SJCRH30 (cell line): ENCODE results near the gene PRKCG. TPM values are rescaled to one million over a fixed set of nuclear protein-coding genes. Genes with fewer than 3 reads are reported as not detected.

Experiments
- DNase-seq, 2 experiments: peaks; one replicate each; pipeline ENCODE4 v3.0.0-alpha.2; 2015 to 2020
- H3K27ac ChIP-seq: fragments of 250-450 bp; sonication (Bioruptor Pico); 2 replicates; pipeline ENCODE4 v1.5.1; 2020; ENCODE audit warnings: mild to moderate bottlenecking, moderate library complexity
- H3K27me3 ChIP-seq: fragments of 250-450 bp; sonication (Bioruptor Pico); 2 replicates; pipeline ENCODE4 v1.5.1; 2020; ENCODE audit warnings: mild to moderate bottlenecking, moderate library complexity
- H3K36me3 ChIP-seq: fragments of 250-450 bp; sonication (Bioruptor Pico); 2 replicates; pipeline ENCODE4 v1.5.1; 2020; ENCODE audit warnings: mild to moderate bottlenecking, moderate library complexity
- H3K4me1 ChIP-seq: fragments of 250-450 bp; sonication (Bioruptor Pico); 2 replicates; pipeline ENCODE4 v1.5.1; 2020; ENCODE audit warnings: mild to moderate bottlenecking, moderate library complexity
- H3K4me3 ChIP-seq: fragments of 250-450 bp; sonication (Bioruptor Pico); 2 replicates; pipeline ENCODE4 v1.5.1; 2020; ENCODE audit warnings: mild to moderate bottlenecking, moderate library complexity
- H3K9me3 ChIP-seq: fragments of 250-450 bp; sonication (Bioruptor Pico); replicated peaks from 2 replicates; pipeline ENCODE4 v1.5.1; 2020; ENCODE audit warnings: mild to moderate bottlenecking, moderate library complexity
- total RNA-seq: library from RNA; depleted of rRNA; stranded (reverse); fragments of >200 nt; shearing (Covaris generic); gene quantifications from 2 replicates; pipeline ENCODE4 v1.2.3, GENCODE V29; 2014

Gene PRKCG
- total RNA-seq, 1 experiment from 2014 or later, result 0.06 TPM

DNA sequence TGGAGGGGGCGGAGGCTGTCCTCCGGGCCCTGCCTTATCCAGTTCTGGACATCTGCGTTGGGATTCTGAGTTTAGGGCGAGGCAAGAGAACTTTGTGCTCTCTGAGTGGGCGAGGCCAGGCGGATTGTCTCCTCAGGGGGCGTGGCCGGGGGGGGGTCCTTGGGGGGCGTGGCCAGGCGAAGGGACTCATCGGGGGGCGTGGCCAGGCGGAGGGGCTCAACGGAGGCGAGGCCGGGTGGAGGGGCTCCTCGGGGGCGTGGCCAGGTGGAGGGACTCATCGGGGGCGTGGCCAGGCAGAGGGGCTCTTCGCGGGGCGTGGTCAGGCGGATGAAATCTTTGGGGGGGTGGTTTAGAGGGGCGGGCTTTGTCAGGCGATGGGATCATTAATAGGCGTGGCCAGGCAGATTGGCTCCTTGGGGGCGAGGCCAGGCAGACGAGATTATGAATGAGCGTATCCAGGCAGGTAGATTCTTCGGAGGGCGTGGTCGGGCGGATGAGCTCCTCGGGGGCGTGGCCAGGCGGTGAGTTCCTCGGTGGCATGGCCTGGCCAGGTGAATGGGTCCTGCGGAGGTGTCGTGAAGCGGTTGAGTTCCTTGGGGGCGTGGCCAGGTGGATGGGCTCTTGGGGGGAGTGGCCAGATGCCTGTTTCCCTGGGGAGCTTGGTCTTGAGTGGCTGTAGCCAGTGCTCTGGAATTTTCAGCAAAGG is 16.8 kb downstream of the PRKCG start:
- Histone ChIP-seq H3K9me3 (no peaks in the 10 kb centered on the region), H3K27ac (no peak overlapping the region), H3K4me3 (no peak overlapping the region), H3K27me3 (no peaks in the 10 kb centered on the region), H3K36me3 (no peaks in the 10 kb centered on the region), H3K4me1 (no peaks in the 10 kb centered on the region)
- DNase-seq, result peak in 1 of 2 experiments; percentile 15

DNA sequence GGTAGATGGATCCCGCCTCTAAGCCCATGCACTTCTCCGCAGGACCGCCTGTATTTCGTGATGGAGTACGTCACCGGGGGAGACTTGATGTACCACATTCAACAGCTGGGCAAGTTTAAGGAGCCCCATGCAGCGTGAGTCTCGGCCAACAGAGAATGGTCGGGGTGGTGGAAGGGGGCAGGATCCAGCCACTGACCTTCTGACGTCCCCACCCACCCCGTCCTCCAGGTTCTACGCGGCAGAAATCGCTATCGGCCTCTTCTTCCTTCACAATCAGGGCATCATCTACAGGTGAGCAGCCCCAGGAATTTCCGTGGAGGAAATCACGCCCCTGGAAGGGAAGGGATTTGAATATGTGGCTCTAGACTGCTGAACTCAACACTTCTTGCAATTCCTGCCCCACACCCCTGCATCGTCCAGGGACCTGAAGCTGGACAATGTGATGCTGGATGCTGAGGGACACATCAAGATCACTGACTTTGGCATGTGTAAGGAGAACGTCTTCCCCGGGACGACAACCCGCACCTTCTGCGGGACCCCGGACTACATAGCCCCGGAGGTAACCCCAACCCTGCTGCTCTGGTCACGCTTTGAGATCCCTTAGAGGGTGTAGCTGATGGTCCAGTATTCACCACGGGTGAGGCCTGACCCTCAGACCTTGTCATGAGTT is 18.3 kb downstream of the PRKCG start:
- no peaks in the 10 kb centered on the region for H3K27me3 ChIP-seq

DNA sequence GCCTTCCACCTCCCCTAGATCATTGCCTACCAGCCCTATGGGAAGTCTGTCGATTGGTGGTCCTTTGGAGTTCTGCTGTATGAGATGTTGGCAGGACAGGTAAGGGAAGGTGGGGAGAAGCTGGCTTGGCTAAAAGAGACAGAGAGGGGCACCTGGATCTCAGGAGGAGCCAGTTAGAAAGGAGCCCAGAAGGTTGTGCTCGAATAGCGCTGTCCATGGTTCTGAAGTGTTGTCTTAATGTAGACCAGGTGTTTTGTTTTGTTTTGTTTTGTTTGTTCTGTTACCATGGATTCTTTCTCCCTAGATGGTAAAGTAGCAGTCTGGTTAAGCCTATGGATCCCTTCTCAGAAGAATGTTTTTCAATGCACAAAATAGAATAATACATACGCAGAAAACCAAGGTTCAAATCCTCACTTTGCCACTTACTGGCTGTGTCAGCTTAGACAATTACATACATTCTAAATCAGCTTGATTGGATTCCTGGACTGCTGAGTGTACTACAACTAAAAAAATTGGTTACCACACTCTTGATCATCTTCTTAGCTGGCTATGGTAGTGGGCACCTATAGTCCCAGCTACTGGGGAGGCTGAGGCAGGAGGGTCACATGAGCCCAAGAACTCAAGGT is 21.2 kb downstream of the PRKCG start:
- H3K4me3 ChIP-seq, result no peak overlapping the region
- no peak overlapping the region for H3K27ac ChIP-seq
- H3K27me3 ChIP-seq, result peaks cover 14% of the 10 kb centered on the region; the same call in 1 of the 2 replicates
- no peaks in the 10 kb centered on the region for H3K36me3 ChIP-seq
- DNase-seq, result peak in 1 of 2 experiments; percentile 60
- no peaks in the 10 kb centered on the region for H3K4me1 ChIP-seq
- H3K9me3 ChIP-seq, result no peaks in the 10 kb centered on the region

More for the DNA sequence above, 18.3 kb downstream of the PRKCG start:
- Histone ChIP-seq H3K27ac (no peak overlapping the region), H3K36me3 (no peaks in the 10 kb centered on the region), H3K4me3 (no peak overlapping the region), H3K9me3 (no peaks in the 10 kb centered on the region), H3K4me1 (no peaks in the 10 kb centered on the region)
- DNase-seq, result no peak

DNA sequence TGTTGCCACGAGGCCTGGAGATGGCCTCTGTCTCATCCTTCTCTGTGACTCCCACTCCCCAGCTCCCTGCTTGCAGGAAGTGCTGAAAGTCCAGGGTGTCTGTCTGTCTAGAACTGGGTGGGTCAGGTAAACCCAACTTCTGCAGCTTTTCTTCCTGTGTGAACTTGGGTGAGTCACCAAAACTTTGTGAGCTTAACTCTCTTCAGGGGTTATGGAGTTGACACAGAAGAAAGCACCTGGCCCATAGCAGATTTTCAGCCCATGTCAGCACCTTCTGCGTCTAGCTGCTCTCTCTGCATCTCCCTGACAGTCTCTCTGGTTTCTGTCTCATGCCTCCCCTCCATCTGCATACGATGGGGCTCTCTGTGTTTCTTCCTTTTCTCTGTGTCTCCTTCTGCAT is 22.9 kb downstream of the PRKCG start:
- no peak for DNase-seq
- Histone ChIP-seq H3K36me3 (no peaks in the 10 kb centered on the region), H3K4me1 (no peaks in the 10 kb centered on the region), H3K27me3 (peaks cover 16% of the 10 kb centered on the region; the same call in 1 of the 2 replicates), H3K9me3 (no peaks in the 10 kb centered on the region), H3K4me3 (no peak overlapping the region), H3K27ac (no peak overlapping the region)

DNA sequence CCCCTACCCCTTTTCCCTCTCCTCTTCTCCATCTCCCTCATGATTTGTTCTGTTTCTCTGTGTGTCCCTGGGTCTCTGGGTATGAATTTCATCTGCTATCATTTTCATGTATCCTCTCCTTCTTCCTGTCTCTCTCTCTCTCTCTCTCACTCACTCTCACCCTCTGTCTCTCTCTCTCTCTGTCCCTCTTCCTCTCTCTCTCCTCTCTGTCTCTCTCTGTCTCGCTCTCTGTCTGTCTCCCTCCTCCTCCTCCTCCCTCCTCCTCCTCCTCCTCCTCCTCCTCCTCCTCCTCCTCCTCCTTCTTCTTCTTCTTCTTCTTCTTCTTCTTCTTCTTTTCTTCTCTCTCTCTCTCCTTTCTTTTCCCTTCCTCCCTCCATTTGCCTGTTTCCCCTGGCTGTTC is 23.8 kb downstream of the PRKCG start:
- Histone ChIP-seq H3K27ac (no peak overlapping the region), H3K4me1 (no peaks in the 10 kb centered on the region), H3K4me3 (no peak overlapping the region), H3K27me3 (peaks cover 16% of the 10 kb centered on the region; the same call in 1 of the 2 replicates), H3K9me3 (no peaks in the 10 kb centered on the region), H3K36me3 (no peaks in the 10 kb centered on the region)
- no peak for DNase-seq

DNA sequence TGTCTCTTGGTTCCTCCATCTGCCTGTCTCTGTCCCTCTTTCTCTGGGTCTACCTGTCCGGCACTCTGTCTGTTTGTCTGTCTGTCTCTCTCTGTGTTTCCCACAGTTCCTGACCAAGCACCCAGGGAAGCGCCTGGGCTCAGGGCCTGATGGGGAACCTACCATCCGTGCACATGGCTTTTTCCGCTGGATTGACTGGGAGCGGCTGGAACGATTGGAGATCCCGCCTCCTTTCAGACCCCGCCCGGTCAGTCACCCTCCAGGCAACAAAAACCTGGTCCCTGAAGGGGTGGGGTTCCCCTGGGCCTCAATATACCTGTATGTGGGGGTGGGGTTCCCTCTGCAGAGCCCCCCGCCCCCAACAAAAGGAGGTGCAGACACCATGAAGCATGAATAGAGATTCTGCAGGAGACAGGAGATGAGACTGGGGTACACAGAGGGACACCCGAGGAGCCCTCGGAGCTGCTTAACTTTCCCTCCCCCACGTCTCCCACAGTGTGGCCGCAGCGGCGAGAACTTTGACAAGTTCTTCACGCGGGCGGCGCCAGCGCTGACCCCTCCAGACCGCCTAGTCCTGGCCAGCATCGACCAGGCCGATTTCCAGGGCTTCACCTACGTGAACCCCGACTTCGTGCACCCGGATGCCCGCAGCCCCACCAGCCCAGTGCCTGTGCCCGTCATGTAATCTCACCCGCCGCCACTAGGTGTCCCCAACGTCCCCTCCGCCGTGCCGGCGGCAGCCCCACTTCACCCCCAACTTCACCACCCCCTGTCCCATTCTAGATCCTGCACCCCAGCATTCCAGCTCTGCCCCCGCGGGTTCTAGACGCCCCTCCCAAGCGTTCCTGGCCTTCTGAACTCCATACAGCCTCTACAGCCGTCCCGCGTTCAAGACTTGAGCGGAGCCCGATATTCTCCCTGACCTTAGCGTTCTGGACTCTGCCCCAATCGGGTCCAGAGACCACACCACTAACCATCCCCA is 24.5 kb downstream of the PRKCG start:
- Histone ChIP-seq H3K27ac (no peak overlapping the region), H3K4me3 (no peak overlapping the region), H3K9me3 (no peaks in the 10 kb centered on the region), H3K27me3 (peaks cover 16% of the 10 kb centered on the region; the same call in 1 of the 2 replicates), H3K4me1 (no peaks in the 10 kb centered on the region), H3K36me3 (no peaks in the 10 kb centered on the region)
- peak; percentile 26 to 43 for DNase-seq

DNA sequence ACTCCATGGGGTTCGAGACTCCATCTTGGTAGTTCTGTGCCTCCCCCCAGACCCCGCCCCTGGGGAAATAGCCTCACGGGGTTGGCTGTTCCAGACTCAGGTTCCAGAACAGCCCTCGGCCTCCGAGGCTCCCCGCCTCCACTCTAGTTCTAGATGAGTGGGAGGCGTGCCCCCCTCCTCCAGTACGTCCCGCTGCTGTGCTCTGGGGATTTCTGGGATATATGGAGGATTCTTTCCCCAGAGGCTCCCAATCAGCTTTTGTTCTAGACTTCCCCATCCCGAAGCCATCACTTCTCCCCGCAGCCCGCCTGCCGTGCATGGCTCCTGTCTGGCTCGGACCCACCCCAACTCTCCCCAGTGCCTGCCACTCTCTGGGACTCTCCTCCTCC is 25.2 kb downstream of the PRKCG start:
- Histone ChIP-seq H3K4me3 (no peak overlapping the region), H3K36me3 (no peaks in the 10 kb centered on the region), H3K27me3 (peaks cover 16% of the 10 kb centered on the region; the same call in 1 of the 2 replicates), H3K9me3 (no peaks in the 10 kb centered on the region), H3K27ac (no peak overlapping the region), H3K4me1 (no peaks in the 10 kb centered on the region)
- DNase-seq, result no peak

DNA sequence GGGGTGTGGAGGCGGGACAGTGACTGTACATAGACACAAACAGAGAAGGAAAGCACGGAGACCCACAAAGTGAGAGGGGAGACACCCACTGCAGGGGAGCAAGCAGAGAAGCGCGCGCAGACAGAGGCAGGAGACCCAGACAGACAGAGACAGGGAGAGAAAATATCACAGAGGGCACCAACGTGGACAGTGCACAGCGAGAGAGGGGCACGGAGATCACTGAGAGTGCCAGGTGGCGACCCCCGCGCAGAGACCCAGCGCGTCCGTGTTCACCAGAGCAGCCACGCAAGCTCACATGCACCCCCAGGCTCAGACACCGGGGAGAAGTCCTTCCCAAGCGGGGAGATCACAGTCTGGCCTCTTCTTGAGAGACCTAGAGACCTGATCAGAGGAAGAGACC is 25.7 kb downstream of the PRKCG start:
- Histone ChIP-seq H3K27ac (no peak overlapping the region), H3K4me3 (no peak overlapping the region)

DNA sequence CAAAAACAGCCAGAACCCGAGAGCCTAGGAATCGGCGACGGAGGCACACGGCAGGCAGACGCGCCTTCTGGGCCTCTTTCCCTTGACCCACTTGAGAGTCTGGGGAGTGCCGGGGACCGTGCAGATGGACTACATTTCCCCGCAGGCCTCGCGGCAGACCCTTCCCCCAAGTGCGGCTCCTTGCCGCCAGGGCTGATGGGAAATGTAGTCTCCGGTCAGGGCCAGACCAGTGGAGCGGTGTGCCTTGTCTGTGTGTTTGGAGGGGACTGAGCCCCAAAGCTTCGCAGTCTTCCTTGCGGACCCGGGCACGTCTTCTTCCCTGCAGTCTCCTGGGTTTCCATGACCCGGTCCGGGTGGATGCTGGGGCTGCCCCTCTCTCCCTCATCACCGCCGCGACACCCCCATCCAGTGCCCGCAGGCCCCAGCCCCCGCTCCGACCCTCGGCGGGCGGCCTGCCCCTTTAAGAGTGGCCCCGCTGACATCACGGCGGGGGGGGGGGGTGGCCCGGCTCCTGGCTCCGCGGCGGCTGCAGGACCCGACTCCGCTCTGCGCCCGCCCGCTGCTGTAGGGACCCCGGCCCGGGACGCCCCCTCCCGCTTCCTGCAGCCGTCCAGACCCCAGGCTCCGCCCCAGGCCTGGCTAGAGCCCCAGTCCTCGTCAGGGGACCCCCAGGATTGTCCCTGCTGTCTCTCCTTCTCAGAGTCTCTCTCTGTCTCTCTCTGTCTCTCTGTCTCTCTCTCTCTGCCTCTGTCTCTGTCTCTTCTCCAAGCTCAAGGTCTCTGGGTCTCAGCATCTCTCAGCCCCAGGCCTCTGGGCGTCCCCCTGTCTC is 26.3 kb downstream of the PRKCG start:
- H3K27me3 ChIP-seq, result peaks cover 16% of the 10 kb centered on the region; the same call in 1 of the 2 replicates
- peak; percentile 14 to 32 for DNase-seq
- no peaks in the 10 kb centered on the region for H3K4me1 ChIP-seq
- no peak overlapping the region for H3K27ac ChIP-seq
- no peaks in the 10 kb centered on the region for H3K9me3 ChIP-seq
- no peak overlapping the region for H3K4me3 ChIP-seq
- H3K36me3 ChIP-seq, result no peaks in the 10 kb centered on the region

More for the DNA sequence above, 25.7 kb downstream of the PRKCG start:
- H3K4me1 ChIP-seq, result no peaks in the 10 kb centered on the region
- H3K36me3 ChIP-seq, result no peaks in the 10 kb centered on the region
- H3K27me3 ChIP-seq, result peaks cover 16% of the 10 kb centered on the region; the same call in 1 of the 2 replicates
- DNase-seq, result no peak
- H3K9me3 ChIP-seq, result no peaks in the 10 kb centered on the region

DNA sequence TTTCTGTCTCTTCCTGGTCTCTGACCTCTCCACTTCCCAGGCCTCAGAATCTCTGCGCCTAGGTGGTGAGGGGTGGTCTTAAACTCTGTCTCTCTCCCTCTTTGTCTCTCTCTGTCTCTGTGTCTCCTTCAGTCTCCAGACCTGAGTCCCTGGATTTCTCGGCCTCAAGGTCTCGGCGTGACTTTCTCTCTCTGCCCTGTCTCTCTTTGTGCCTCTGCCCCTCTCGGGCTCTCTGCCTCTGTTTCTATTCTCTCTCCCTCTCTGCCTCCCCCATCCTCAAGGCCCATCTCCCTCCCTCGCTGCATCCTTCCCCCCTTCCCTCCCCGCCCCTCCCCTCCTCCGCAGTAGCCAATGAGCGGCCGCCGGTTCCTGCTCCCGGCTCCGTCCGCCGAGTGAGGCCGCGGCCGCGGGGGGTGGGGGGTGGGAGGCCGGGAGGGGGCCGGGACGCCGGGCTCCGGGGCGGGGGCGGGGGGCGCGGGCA is 27.0 kb downstream of the PRKCG start, which contains the start of gene CACNG7:
Gene CACNG7, plus strand, starts transcription at position 344 of the 481 bp plus-strand sequence. CDS start 3,554 bp downstream, outside the sequence.
- H3K9me3 ChIP-seq, result no peaks in the 10 kb centered on the region
- H3K36me3 ChIP-seq, result no peaks in the 10 kb centered on the region
- H3K4me1 ChIP-seq, result no peaks in the 10 kb centered on the region
- peaks cover 16% of the 10 kb centered on the region; the same call in 1 of the 2 replicates for H3K27me3 ChIP-seq
- DNase-seq, result no peak
- no peak within 1 kb of the TSS for H3K27ac ChIP-seq
- H3K4me3 ChIP-seq, result no peak within 1 kb of the TSS

DNA sequence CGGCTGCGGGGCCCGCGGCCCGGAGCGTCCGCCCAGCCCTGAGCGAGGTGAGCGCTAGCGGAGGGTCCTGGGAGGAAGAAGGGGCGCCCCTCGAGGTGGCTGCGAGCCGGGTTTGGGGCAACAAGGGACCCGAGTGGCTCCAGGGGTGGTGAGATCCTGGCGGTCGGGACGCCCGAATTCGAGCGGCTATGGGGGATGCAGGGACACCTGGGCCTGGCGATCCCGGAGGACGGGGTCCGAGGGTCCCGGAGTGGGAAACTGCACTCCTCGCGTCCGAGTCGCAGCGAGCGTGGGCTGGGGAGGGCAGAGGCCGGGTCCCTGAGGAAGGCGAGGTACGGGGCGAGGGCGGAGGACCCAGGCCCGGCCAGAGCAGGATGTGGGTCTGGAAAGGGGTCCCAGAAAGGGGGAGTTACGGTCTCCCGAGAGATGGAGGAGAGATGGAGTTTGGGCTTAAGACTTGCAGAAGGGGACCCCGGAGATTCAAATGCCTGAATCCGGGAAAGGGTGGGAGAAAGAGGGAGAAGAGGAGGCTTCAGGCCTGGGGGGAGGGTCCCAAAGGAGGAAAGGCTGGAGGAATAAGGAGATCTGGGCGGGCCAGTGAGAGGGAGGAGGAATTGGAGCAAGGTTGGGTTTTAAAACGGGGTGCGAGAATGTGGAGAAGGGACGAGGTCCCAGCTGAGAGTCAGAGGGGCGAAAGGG is 27.6 kb downstream of the PRKCG start:
- no peak for DNase-seq
- no peaks in the 10 kb centered on the region for H3K4me1 ChIP-seq
- no peak overlapping the region for H3K27ac ChIP-seq
- peaks cover 16% of the 10 kb centered on the region; the same call in 1 of the 2 replicates for H3K27me3 ChIP-seq
- H3K4me3 ChIP-seq, result no peak overlapping the region
- H3K36me3 ChIP-seq, result no peaks in the 10 kb centered on the region
- no peaks in the 10 kb centered on the region for H3K9me3 ChIP-seq

DNA sequence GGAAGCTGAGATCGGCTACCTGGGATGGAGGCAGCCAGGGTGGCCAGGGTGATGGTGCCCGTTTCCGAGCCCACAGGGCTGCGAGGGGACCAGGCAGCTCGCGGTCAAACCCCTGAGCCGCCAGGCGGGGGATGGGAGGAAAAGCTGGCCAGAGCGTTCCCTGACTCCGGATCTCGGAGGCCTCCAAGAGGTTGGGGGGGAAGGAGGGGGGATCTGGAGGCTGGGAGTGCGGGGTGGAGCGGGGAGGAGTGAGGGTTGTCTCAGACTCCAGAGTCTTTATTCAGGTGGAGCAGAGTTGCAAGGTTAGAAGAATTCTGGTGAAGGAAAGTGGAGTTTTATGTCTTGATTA is 28.1 kb downstream of the PRKCG start:
- no peak for DNase-seq
- Histone ChIP-seq H3K4me1 (no peaks in the 10 kb centered on the region), H3K9me3 (no peaks in the 10 kb centered on the region), H3K27me3 (peaks cover 16% of the 10 kb centered on the region; the same call in 1 of the 2 replicates), H3K36me3 (no peaks in the 10 kb centered on the region), H3K27ac (no peak overlapping the region), H3K4me3 (no peak overlapping the region)

DNA sequence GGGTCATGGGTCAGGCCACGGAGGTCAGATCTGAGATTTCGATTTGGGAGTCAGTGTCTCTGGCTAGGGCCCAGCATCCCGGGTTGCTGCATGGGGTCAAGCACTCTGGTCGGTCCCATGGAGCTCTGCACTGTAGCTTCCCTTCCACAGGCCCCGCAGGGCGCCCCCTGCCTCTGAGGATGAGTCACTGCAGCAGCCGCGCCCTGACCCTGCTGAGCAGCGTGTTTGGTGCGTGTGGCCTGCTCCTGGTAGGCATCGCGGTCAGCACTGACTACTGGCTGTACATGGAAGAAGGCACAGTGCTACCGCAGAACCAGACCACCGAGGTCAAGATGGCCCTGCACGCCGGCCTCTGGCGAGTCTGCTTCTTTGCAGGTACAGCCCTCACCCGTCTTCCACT is 30.7 kb downstream of the PRKCG start:
- peaks cover 8% of the 10 kb centered on the region; the same call in 1 of the 2 replicates for H3K27me3 ChIP-seq
- DNase-seq, result no peak
- no peak overlapping the region for H3K4me3 ChIP-seq
- H3K36me3 ChIP-seq, result no peaks in the 10 kb centered on the region
- no peak overlapping the region for H3K27ac ChIP-seq
- no peaks in the 10 kb centered on the region for H3K4me1 ChIP-seq
- H3K9me3 ChIP-seq, result no peaks in the 10 kb centered on the region
